Fibroblast of lung (primary cell): ENCODE measurements around the gene ARHGAP42. TPM values are rescaled to one million over a fixed set of nuclear protein-coding genes. Genes with fewer than 3 reads are reported as not detected.

Source experiments
- DNase-seq, 2 donors: peaks; one replicate each; pipeline versions ENCODE4 v3.0.0 to v3.0.0-alpha.2; 2010; ENCODE audit warnings: low read depth in 2 of 2
- H2AFZ ChIP-seq: 2 replicates; pipeline ENCODE4 v1.5.1; 2012; ENCODE audit warnings: low read length, control low read depth, inconsistent platforms
- H3K27ac ChIP-seq: 2 replicates; pipeline ENCODE4 v1.5.1; 2011; ENCODE audit warnings: low read length, control low read depth; ENCODE audit not compliant: insufficient read depth
- H3K27me3 ChIP-seq: 2 replicates; pipeline ENCODE4 v1.5.1; 2011; ENCODE audit warnings: mild to moderate bottlenecking, low read length; ENCODE audit not compliant: control insufficient read depth, insufficient read depth
- H3K36me3 ChIP-seq: 2 replicates; pipeline ENCODE4 v1.5.1; 2011; ENCODE audit warnings: low read length; ENCODE audit not compliant: control insufficient read depth, insufficient read depth
- H3K4me1 ChIP-seq: 2 replicates; pipeline ENCODE4 v1.5.1; 2011; ENCODE audit warnings: low read length; ENCODE audit not compliant: control insufficient read depth, insufficient read depth; ENCODE audit errors: extremely low read depth
- H3K4me2 ChIP-seq: 2 replicates; pipeline ENCODE4 v1.5.1; 2011; ENCODE audit warnings: low read length, control low read depth; ENCODE audit not compliant: insufficient read depth; ENCODE audit errors: extremely low read depth
- H3K4me3 ChIP-seq, 4 experiments: fragments of 200-600 bp in 1 of 4; sonication (generic) in 1 of 4; replicated peaks in 1 of 4; 2 replicates each; pipeline ENCODE4 v1.5.1; 2011 to 2016; ENCODE audit warnings: low read length in 4 of 4, low read depth in 3 of 4, mild to moderate bottlenecking in 3 of 4, control low read depth in 2 of 4, inconsistent platforms in 1 of 4, mixed read lengths in 1 of 4; ENCODE audit not compliant: insufficient read depth in 1 of 4; ENCODE audit errors: control extremely low read depth in 1 of 4
- H3K79me2 ChIP-seq: 2 replicates; pipeline ENCODE4 v1.5.1; 2012; ENCODE audit warnings: mild to moderate bottlenecking, low read length, inconsistent platforms; ENCODE audit not compliant: control insufficient read depth, insufficient read depth
- H3K9ac ChIP-seq: 2 replicates; pipeline ENCODE4 v1.5.1; 2011; ENCODE audit warnings: mild to moderate bottlenecking, low read length, control low read depth; ENCODE audit not compliant: insufficient read depth
- H3K9me3 ChIP-seq: 2 replicates; pipeline ENCODE4 v1.5.1; 2012; ENCODE audit warnings: low read depth, low read length; ENCODE audit not compliant: control insufficient read depth, insufficient read depth
- H4K20me1 ChIP-seq: 2 replicates; pipeline ENCODE4 v1.5.1; 2011; ENCODE audit warnings: low read length; ENCODE audit not compliant: control insufficient read depth, insufficient read depth; ENCODE audit errors: extremely low read depth
- CTCF ChIP-seq, 2 donors: IDR thresholded peaks in 1 of 2; conservative IDR thresholded peaks in 1 of 2; 1 replicate in 1 of 2; 2 replicates in 1 of 2; pipeline ENCODE4 v1.5.1; 2011 to 2012; ENCODE audit warnings: low read length in 2 of 2, control low read depth in 1 of 2, inconsistent platforms in 1 of 2, low read depth in 1 of 2, mild to moderate bottlenecking in 1 of 2
- EZH2 ChIP-seq: IDR thresholded peaks from 2 replicates; pipeline ENCODE4 v1.5.1; 2012; ENCODE audit warnings: low read length, control low read depth, mild to moderate bottlenecking; ENCODE audit errors: missing control alignments
- polyA plus RNA-seq, 2 donors: library from polyadenylated mRNA; depleted of rRNA in 1 of 2; stranded (reverse) in 1 of 2; unstranded in 1 of 2; fragments of >200 nt; gene quantifications; 2 replicates each; pipeline ENCODE4 v1.2.1, GENCODE V29; 2011 to 2012; ENCODE audit warnings: missing spikeins in 1 of 2
- total RNA-seq: library from RNA; depleted of rRNA; stranded (reverse); fragments of >200 nt; gene quantifications from 2 replicates; pipeline ENCODE4 v1.2.1, GENCODE V29; 2014

Gene ARHGAP42
- total and polyA plus RNA-seq, 2 donors (not counting 1 experiment from before 2014, with no cell fraction given): 8.0 to 13.4 TPM

- no peaks in the 10 kb centered on the region for H3K4me1 ChIP-seq
- H3K9ac ChIP-seq: no peak overlapping the region
- no peaks in the 10 kb centered on the region for H3K79me2 ChIP-seq
- H2AFZ ChIP-seq: no peak overlapping the region
- H3K36me3 ChIP-seq: no peaks in the 10 kb centered on the region
- H3K9me3 ChIP-seq: no peaks in the 10 kb centered on the region
- H3K4me3 ChIP-seq: no peak overlapping the region
- H3K27me3 ChIP-seq: no peaks in the 10 kb centered on the region
- no peaks in the 10 kb centered on the region for H4K20me1 ChIP-seq
- TF ChIP-seq CTCF (conservative IDR thresholded peaks at IDR 0.05 in 1 of 2, IDR thresholded peaks at IDR 0.05 in 1 of 2; ENCODE audit: low read depth in 1 of 2, low read length in 2 of 2) (no peak), EZH2 (no peak)
- peak in 1 of 2 donors; percentile 20 for DNase-seq
- no peak overlapping the region for H3K4me2 ChIP-seq
- H3K27ac ChIP-seq: no peak overlapping the region
Measured at GRCh38 chr11:100963375-100963774, 276.3 kb downstream of the ARHGAP42 start.

GRCh38 chr11:100964435-100964834 is 277.3 kb downstream of the ARHGAP42 start:
- H2AFZ ChIP-seq: no peak overlapping the region
- no peaks in the 10 kb centered on the region for H4K20me1 ChIP-seq
- no peaks in the 10 kb centered on the region for H3K79me2 ChIP-seq
- H3K4me3 ChIP-seq: no peak overlapping the region
- H3K27me3 ChIP-seq: no peaks in the 10 kb centered on the region
- peak; percentile 20 to 72 for DNase-seq
- H3K36me3 ChIP-seq: no peaks in the 10 kb centered on the region
- no peaks in the 10 kb centered on the region for H3K4me1 ChIP-seq
- H3K9ac ChIP-seq: no peak overlapping the region
- no peak for TF ChIP-seq CTCF (conservative IDR thresholded peaks at IDR 0.05 in 1 of 2, IDR thresholded peaks at IDR 0.05 in 1 of 2; ENCODE audit: low read depth in 1 of 2, low read length in 2 of 2)
- TF ChIP-seq EZH2: no peak
- no peaks in the 10 kb centered on the region for H3K9me3 ChIP-seq
- H3K4me2 ChIP-seq: no peak overlapping the region
- no peak overlapping the region for H3K27ac ChIP-seq

- H3K4me3 ChIP-seq: no peak overlapping the region
- DNase-seq: no peak
- no peaks in the 10 kb centered on the region for H3K9me3 ChIP-seq
- no peaks in the 10 kb centered on the region for H3K27me3 ChIP-seq
- H4K20me1 ChIP-seq: no peaks in the 10 kb centered on the region
- no peak overlapping the region for H3K9ac ChIP-seq
- TF ChIP-seq EZH2 (no peak), CTCF (conservative IDR thresholded peaks at IDR 0.05 in 1 of 2, IDR thresholded peaks at IDR 0.05 in 1 of 2; ENCODE audit: low read depth in 1 of 2, low read length in 2 of 2) (no peak)
- no peaks in the 10 kb centered on the region for H3K36me3 ChIP-seq
- H3K79me2 ChIP-seq: no peaks in the 10 kb centered on the region
- H2AFZ ChIP-seq: no peak overlapping the region
- H3K4me2 ChIP-seq: no peak overlapping the region
- no peak overlapping the region for H3K27ac ChIP-seq
- H3K4me1 ChIP-seq: no peaks in the 10 kb centered on the region
Measured at GRCh38 chr11:100965346-100965745, 278.3 kb downstream of the ARHGAP42 start.
